NCI-H187 (cell line): ENCODE results near the gene LPCAT3.
A peak's percentile ranks its signal among the peaks of the same experiment; 100 is the strongest.
"Not testable (repeated sequence)": the region's sequence is repeated elsewhere in the genome, so short reads cannot be mapped to it uniquely, and the experiment has no call there.

Experiments
- DNase-seq, 2 experiments: peaks; one replicate each; lab custom pipeline; 2025; lab: John Stamatoyannopoulos, UW

The LPCAT3 gene

DNA sequence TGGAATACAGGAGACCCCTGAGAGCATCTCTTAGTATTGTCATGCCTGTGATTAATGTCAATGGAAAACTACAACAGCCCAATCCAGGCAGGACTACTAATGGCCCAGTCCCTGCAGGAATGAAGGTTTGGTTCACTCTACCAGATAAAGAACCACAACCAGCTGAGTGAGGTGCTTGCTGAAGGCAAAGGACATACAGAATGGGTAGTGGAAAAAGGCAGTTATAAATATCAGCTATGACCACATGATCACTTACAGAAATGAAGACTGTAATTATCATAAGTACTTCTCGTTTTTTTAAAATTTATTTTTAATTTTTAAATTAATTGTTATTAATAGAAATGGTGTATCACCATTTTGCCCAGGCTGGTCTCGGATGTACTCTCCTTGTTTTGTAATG, 17.2 kb upstream of the LPCAT3 start:
- no peak for DNase-seq

GRCh38 chr12:7034464-7034863, 16.2 kb upstream of the LPCAT3 start:
- no peak for DNase-seq

GRCh38 chr12:7032990-7033389, 14.7 kb upstream of the LPCAT3 start:
- no peak for DNase-seq

DNA sequence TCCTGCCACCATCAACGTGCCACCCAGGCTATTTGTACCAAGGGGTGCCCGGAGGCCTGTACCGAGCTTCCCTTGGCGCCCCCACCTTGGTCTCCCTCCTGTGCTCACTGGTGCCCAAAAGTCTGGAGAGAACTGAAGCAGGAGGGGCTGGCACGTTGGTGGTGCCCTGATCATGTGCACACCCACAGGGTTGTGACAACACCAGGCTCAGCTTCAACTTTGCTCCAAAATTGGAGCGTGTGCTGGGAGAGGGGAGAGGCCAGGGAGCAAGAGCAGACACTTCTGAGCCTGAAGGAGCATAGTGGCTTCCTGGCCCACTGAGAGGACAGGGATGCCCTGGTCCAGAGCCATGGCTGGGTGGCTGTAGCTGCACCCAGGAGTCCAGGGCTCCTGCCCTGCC, 13.0 kb upstream of the LPCAT3 start:
- DNase-seq, result no peak

DNA sequence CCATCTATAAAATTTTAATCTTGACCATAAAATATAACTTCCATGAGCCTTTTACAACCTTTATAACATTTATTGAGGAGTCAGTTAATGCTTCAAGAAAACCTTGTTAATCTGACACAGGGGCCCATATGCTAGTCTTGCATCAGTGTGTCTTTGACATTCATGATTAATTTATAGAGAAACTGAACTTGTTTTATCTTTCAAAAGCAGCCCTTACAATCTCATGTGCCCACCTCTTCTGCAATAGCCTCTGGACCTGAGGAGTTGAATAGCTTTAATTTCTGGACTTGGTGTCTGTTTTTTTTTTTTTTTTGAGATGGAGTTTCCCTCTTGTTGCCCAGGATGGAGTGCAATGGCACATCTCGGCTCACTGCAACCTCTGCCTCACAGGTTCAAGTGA, 8.6 kb upstream of the LPCAT3 start:
- no peak for DNase-seq

GRCh38 chr12:7023114-7023513, 4.8 kb upstream of the LPCAT3 start:
- no peak for DNase-seq

GRCh38 chr12:7021956-7022355, 3.7 kb upstream of the LPCAT3 start:
- DNase-seq, result no peak

DNA sequence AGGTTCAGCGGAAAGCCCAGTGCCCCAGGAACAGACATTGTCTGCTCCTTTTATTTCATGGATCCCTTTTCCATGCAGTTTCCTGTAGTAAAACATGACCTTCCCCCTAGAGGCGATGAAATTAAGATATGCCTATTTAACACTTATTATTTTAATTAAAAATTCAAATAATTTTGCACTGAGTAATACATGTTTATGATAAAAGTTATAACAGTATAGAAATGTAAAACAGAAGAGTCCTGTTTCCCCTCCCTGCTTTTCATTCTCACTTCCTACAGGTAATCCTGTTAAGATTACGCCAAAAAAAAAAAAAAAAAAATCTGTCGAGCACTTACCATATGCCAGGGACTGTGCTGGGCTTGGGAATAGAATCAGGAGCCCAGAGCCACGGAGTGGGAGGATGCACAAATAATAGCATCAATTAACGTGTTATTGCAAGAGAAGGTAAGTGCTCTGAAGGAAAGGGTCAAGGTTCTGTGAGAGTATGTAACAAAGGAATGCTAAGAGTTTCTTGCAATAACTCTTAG, 830 bp upstream of the LPCAT3 start:
- DNase-seq, result no peak

DNA sequence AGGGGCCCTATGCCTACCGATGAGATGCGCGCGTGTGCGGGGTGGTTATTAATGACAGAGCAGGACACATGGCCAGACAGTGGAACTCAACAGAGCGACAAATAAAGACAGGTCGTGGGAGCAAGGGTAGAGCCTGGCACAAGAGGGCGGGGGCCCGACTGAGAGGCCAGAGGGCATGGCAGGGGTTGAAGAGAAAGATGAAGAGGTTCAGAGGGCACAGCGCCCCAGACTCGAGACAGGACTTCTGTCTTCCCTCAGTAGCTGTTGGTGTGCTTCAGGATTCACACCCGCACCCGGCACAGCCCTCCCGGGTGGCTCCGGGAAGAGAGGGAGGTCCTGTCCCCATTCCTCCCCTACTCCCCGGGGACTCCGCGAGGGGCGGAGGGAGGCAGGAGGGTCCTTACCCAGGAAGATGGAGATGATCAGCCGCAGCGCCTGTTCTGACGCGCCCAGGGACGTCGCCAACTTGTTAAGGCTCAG, 366 bp downstream of the LPCAT3 start:
- DNase-seq, result peak in 1 of 2 experiments; percentile 68

DNA sequence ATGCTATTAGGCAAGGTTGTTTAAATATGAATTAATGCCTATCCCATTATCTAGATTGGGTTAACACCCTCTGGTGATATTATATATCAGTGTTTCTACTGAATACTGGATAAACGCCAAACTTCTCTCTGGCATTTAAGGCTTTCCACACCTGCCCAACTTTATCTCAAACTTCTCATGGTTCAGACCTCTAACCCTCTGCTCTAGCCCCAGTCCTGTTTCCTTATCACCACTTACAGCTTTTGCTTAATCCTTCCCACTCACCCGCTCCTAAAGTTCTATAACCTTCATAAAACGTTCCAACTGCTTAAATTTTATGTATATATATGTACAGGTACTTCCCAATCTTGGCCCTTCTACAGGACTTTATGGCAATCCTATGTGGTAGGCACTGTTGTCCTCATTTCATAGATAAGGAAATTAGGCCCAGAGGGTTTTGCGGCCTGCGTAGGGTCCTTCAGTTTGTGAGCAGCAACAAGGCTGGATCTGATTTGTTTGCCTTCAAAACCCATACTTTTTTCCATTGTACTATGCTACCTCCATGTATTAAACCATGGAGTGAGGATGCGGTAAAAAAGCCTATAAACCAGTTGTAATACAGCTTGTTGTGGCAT, 1.2 kb downstream of the LPCAT3 start:
- DNase-seq, result no peak

DNA sequence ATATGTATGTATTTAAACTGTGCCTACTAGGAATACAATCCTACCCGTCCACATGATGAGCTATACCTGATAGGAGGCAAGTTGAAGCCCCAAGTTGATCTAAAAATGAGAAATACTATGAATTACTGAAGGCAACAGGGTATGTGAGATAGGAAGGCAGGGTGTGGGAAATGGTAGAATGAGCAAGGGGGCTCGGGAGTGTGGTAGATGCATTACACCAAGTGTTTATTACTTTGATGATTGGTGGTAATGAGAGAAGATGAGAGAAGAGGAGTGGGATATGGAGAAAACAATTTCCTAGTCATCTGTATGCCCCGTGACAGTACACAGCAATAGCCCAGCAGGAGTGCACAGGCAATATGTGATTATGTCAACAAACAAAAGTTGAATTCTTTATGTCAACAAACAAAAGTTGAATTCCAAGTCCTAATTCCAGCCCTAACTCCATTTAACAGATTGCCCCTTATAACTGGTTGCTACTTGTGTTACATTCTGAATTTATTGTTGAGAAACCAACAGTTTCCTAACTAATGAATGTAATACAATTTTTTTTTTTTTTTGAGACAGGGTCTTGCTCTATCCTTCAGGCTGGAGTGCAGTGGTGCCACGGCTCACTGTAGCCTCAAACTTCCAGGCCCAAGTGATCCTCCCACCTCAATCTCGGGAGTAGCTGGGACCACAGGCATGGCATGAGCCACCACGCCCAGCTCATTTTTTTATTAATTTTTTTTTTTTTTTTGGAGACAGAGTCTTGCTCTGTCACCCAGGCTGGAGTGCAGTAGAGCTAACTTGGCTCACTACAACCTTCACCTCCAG, 2.5 kb downstream of the LPCAT3 start:
- no peak for DNase-seq

GRCh38 chr12:7013101-7013500, 5.2 kb downstream of the LPCAT3 start:
- DNase-seq, result no peak

DNA sequence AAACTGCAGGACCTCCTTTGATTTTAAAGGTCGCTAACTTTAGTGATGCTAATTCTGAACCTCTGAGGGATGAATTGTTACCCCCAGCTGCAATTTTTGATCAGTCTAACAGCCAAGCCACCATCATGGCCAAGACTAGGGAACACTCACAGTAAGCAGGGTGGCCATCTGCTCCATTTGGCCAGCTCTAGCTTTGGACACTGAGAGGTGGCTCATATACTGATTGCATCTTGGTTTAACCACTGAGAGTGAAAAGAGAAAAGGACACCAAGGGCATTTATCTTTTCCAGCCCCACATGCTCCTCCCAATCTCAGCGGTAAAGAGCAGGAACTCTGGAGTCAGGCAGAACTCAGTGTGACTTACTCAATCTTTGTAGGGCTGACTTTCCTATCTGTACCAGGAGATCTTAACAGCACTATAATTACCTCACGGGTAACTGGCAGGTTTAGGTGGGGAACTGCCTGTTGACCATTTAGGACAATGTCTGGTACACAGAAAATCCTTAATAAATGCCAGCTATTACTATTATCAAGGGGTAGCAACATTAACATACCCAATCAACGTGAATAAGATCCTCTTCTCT, 6.2 kb downstream of the LPCAT3 start:
- no peak for DNase-seq

GRCh38 chr12:7011398-7011797, 6.9 kb downstream of the LPCAT3 start:
- DNase-seq, result not testable (repeated sequence)

GRCh38 chr12:7009512-7009911, 8.8 kb downstream of the LPCAT3 start:
- no peak for DNase-seq

- DNase-seq, result no peak
Measured at GRCh38 chr12:7008864-7009263, 9.4 kb downstream of the LPCAT3 start.

DNA sequence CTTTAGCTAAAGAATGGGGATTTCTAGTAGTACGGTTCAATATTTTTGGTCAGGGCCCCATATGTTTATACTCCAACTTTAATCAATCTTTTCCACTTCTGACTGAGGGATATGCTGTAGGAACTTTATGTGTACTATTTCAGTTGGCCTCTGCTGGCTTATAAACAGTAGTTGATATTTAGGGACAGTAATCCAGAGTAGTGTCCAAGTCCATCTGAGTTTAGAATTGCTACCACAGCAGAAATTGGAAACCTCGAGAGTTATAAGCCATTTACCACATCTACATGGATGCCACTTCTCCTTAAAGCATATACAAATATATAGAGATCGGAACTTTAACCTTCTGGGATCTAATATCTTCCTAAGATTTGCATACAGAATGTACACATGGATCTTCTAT, 11.6 kb downstream of the LPCAT3 start:
- no peak for DNase-seq

- DNase-seq, result no peak
Measured at GRCh38 chr12:7005311-7005710, 13.0 kb downstream of the LPCAT3 start.

DNA sequence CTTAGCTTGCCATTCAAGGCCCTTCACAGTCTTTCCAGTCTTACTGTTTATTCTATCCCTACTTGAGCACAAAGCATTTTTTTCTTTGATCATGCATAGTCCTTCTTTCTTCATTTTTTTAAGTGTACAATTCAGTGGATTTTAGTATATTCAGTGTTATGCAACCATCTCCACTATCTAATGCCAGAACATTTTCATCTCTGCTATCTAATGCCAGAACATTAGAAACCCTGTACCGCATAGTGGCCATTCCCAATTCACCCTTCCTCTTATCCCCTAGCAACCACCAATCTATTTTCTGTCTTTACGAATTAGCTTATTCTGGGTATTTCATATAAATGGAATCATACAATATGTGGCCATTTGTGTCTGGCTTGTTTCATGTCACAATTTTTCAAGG, 13.4 kb downstream of the LPCAT3 start:
- no peak for DNase-seq

DNA sequence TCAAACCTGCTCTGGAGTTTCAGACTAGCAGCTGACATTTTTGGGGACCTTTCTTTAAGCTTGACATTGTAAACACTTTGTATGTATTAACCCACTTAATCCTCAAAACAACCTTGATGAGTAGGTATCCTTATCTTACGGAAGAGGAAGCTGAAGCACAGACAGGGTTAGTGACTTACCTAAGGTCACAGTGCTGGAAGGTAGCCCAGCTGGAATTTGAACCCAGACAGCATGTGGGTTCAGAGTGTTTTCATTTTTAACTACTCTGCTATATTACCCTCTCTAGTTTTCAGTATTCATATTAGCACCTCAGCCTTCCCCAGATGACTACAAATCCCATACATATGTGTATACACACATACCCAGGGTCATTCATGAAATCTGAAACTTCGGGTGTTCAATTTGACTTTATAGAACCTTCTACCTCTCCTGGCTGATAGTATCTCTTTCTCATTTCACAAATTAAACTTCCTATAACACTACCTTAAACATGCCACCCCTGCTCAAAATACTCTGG, 13.9 kb downstream of the LPCAT3 start:
- no peak for DNase-seq

- no peak for DNase-seq
Measured at GRCh38 chr12:7001921-7002591, 16.2 kb downstream of the LPCAT3 start.
